Neural cell (in vitro differentiated cells): Measurements from ENCODE around the gene ATP6V0E2. TPM values are rescaled to one million over a fixed set of nuclear protein-coding genes. Genes with fewer than 3 reads are reported as not detected.

Experiments used
- H2AFZ ChIP-seq: fragments of 200-600, 300-800 bp; sonication (generic), shearing (Covaris generic); 2 replicates; pipeline ENCODE4 v1.6.0; 2014; ENCODE audit warnings: low read depth, mild to moderate bottlenecking, antibody characterized with exemption, low read length, moderate library complexity
- H3F3A ChIP-seq: fragments of 200-600 bp; shearing (Covaris generic); 2 replicates; pipeline ENCODE4 v1.6.1; 2016; ENCODE audit warnings: mild to moderate bottlenecking, moderate library complexity, mixed read lengths, antibody characterized with exemption, low read length; ENCODE audit not compliant: insufficient read depth, poor library complexity, severe bottlenecking
- H3K27ac ChIP-seq: fragments of 200-600, 300-800 bp; sonication (generic), shearing (Covaris generic); 2 replicates; pipeline ENCODE4 v1.5.1; 2014; ENCODE audit warnings: mild to moderate bottlenecking, low read length, moderate library complexity
- H3K27me3 ChIP-seq: fragments of 300-800, 200-600 bp; sonication (generic), shearing (Covaris generic); 2 replicates; pipeline ENCODE4 v1.6.0; 2014; ENCODE audit warnings: mild to moderate bottlenecking, low read depth, low read length, moderate library complexity; ENCODE audit not compliant: insufficient read depth
- H3K36me3 ChIP-seq: fragments of 300-800, 200-600 bp; sonication (generic), shearing (Covaris generic); 2 replicates; pipeline ENCODE4 v1.5.1; 2014; ENCODE audit warnings: mild to moderate bottlenecking, antibody characterized with exemption, low read length, moderate library complexity; ENCODE audit not compliant: insufficient read depth
- H3K4me2 ChIP-seq: fragments of 300-800, 200-600 bp; sonication (generic), shearing (Covaris generic); 2 replicates; pipeline ENCODE4 v1.6.0; 2014; ENCODE audit warnings: mild to moderate bottlenecking, low read length
- H3K4me3 ChIP-seq: fragments of 300-800, 200-600 bp; sonication (generic), shearing (Covaris generic); 2 replicates; pipeline ENCODE4 v1.5.1; 2014; ENCODE audit warnings: mild to moderate bottlenecking, low read length, moderate library complexity
- H3K79me2 ChIP-seq: fragments of 200-600 bp; shearing (Covaris generic); replicated peaks from 2 replicates; pipeline ENCODE4 v1.6.0; 2014; ENCODE audit warnings: mild to moderate bottlenecking, low read length, moderate library complexity; ENCODE audit not compliant: insufficient read depth
- H3K9ac ChIP-seq: fragments of 300-800, 200-600 bp; sonication (generic), shearing (Covaris generic); 2 replicates; pipeline ENCODE4 v1.6.1; 2016; ENCODE audit warnings: mild to moderate bottlenecking, low read length, mixed read lengths
- H3K9me2 ChIP-seq: fragments of 200-600 bp; shearing (Covaris generic); 2 replicates; pipeline ENCODE4 v1.6.1; 2016; ENCODE audit warnings: mild to moderate bottlenecking, low read length, mixed read lengths; ENCODE audit not compliant: insufficient read depth
- H3K9me3 ChIP-seq: fragments of 200-600, 300-800 bp; sonication (generic), shearing (Covaris generic); 2 replicates; pipeline ENCODE4 v1.6.1; 2016; ENCODE audit warnings: mild to moderate bottlenecking, mixed run types, low read length, moderate library complexity, mixed read lengths
- H4K20me1 ChIP-seq: fragments of 200-600 bp; shearing (Covaris generic); 2 replicates; pipeline ENCODE4 v1.6.1; 2016; ENCODE audit warnings: mild to moderate bottlenecking, mixed run types; ENCODE audit not compliant: insufficient read depth
- CTCF ChIP-seq: fragments of 450-650 bp; IDR thresholded peaks from 2 replicates; pipeline ENCODE4 v1.5.1; 2014; ENCODE audit warnings: antibody characterized with exemption, mild to moderate bottlenecking, moderate library complexity; ENCODE audit not compliant: poor library complexity, severe bottlenecking
- EP300 ChIP-seq: fragments of 450-650 bp; conservative IDR thresholded peaks from 2 replicates; pipeline ENCODE4 v1.6.1; 2014; ENCODE audit warnings: antibody characterized with exemption, mild to moderate bottlenecking, moderate library complexity; ENCODE audit not compliant: poor library complexity, severe bottlenecking
- EZH2 ChIP-seq: fragments of 200-600, 300-800 bp; shearing (Covaris generic), sonication (generic); IDR thresholded peaks from 2 replicates; pipeline ENCODE4 v1.6.1; 2014; ENCODE audit warnings: antibody characterized with exemption, low read length, borderline replicate concordance, mild to moderate bottlenecking; ENCODE audit not compliant: insufficient read depth, poor library complexity, severe bottlenecking
- MXI1 ChIP-seq: fragments of 450-650 bp; conservative IDR thresholded peaks from 2 replicates; pipeline ENCODE4 v1.6.1; 2014; ENCODE audit warnings: antibody characterized with exemption, mild to moderate bottlenecking; ENCODE audit not compliant: poor library complexity, severe bottlenecking
- POLR2AphosphoS5 ChIP-seq: IDR thresholded peaks from 2 replicates; pipeline ENCODE4 v1.6.1; 2012
- RAD21 ChIP-seq: fragments of 450-650 bp; conservative IDR thresholded peaks from 2 replicates; pipeline ENCODE4 v1.6.1; 2014; ENCODE audit warnings: antibody characterized with exemption, mild to moderate bottlenecking, moderate library complexity
- SMC3 ChIP-seq: fragments of 450-650 bp; conservative IDR thresholded peaks from 2 replicates; pipeline ENCODE4 v1.6.1; 2014; ENCODE audit warnings: antibody characterized with exemption, mild to moderate bottlenecking, moderate library complexity; ENCODE audit not compliant: poor library complexity
- TAF1 ChIP-seq: IDR thresholded peaks from 2 replicates; pipeline ENCODE4 v1.6.1; 2012; ENCODE audit warnings: low read depth
- polyA minus RNA-seq: library from RNA; depleted of rRNA, polyadenylated mRNA; stranded (reverse); fragments of >200 nt; gene quantifications from 2 replicates; pipeline ENCODE4 v1.2.3, GENCODE V29; 2014
- polyA plus RNA-seq: library from polyadenylated mRNA; depleted of rRNA; stranded (reverse); fragments of >200 nt; gene quantifications from 2 replicates; pipeline ENCODE4 v1.2.3, GENCODE V29; 2014
- TF ChIP-seq, protein P1 (sequence below): IDR thresholded peaks from 2 replicates; pipeline ENCODE4 v1.6.1; 2012; ENCODE audit warnings: borderline replicate concordance

ATP6V0E2 gene
- polyA plus RNA-seq: 550 and 643 TPM in 2 replicates
- polyA minus RNA-seq: 447 and 489 TPM in 2 replicates

DNA sequence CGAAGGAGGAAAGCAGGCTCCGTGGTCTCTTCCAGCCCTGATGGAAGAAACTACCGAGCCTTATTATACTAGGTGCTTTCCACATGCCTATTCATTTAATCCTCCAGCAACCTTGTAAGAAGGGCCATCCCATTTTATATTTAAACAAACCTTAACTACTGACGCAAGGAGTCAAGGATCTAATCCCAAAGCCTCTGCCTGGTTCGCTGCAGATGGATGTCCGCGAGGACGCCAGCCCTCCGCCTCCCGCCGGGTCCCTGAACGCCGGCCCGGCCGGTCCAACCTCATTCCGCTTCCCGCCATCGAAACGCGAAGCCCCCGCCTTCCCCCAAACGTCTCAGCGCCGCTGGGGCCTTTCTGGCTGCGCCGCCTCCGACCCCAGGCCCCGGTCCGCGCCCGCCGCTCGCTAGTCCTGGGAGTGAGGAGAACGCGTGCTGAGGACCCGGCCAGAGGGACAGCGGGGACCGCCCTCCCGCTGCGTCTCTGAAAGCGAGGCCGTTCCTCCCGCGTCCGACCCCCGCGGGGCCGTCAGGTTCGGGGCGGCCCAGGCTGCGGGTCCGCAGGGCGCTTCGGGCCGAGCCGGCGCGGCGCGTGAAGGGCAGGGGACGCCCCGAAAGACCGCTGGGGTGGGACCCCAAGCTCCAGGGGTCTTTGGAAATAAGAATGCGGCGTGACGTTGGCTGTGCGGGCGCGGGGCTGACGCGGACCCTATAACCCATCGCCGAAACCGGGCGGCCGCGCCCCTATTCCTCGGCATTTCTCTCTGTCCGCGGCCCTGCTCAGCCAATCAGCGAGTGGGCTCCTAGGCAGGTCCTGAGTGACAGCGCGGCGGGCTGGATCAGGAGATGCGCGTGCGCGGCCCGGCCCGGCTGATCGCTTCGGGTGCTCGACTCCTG, at the start of gene ATP6V0E2:
ATP6V0E2 (plus strand) TSS at position 896 of the 896 bp plus-strand sequence. CDS start 97 bp downstream, outside the sequence.
- H3K9me2 ChIP-seq: no peaks in the 10 kb centered on the region
- H3K79me2 ChIP-seq: peaks cover 20% of the 10 kb centered on the region
- peak within 1 kb of the TSS; percentile 70 for H2AFZ ChIP-seq
- peak within 1 kb of the TSS; percentile 98 for H3K4me2 ChIP-seq
- no peaks in the 10 kb centered on the region for H3K27me3 ChIP-seq
- no peaks in the 10 kb centered on the region for H3K9me3 ChIP-seq
- no peaks in the 10 kb centered on the region for H4K20me1 ChIP-seq
- H3K27ac ChIP-seq: peak within 1 kb of the TSS; percentile 86
- TF ChIP-seq, protein P1, sequence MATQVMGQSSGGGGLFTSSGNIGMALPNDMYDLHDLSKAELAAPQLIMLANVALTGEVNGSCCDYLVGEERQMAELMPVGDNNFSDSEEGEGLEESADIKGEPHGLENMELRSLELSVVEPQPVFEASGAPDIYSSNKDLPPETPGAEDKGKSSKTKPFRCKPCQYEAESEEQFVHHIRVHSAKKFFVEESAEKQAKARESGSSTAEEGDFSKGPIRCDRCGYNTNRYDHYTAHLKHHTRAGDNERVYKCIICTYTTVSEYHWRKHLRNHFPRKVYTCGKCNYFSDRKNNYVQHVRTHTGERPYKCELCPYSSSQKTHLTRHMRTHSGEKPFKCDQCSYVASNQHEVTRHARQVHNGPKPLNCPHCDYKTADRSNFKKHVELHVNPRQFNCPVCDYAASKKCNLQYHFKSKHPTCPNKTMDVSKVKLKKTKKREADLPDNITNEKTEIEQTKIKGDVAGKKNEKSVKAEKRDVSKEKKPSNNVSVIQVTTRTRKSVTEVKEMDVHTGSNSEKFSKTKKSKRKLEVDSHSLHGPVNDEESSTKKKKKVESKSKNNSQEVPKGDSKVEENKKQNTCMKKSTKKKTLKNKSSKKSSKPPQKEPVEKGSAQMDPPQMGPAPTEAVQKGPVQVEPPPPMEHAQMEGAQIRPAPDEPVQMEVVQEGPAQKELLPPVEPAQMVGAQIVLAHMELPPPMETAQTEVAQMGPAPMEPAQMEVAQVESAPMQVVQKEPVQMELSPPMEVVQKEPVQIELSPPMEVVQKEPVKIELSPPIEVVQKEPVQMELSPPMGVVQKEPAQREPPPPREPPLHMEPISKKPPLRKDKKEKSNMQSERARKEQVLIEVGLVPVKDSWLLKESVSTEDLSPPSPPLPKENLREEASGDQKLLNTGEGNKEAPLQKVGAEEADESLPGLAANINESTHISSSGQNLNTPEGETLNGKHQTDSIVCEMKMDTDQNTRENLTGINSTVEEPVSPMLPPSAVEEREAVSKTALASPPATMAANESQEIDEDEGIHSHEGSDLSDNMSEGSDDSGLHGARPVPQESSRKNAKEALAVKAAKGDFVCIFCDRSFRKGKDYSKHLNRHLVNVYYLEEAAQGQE: peak; percentile 53
- TF ChIP-seq MXI1 (peak; percentile 67), EP300 (peak; percentile 58), TAF1 (no peak), SMC3 (no peak), RAD21 (no peak), POLR2AphosphoS5 (no peak), CTCF (no peak), EZH2 (no peak)
- H3F3A ChIP-seq: no peaks in the 10 kb centered on the region
- no peaks in the 10 kb centered on the region for H3K36me3 ChIP-seq
- H3K9ac ChIP-seq: peak within 1 kb of the TSS; percentile 91
- H3K4me3 ChIP-seq: peak within 1 kb of the TSS; percentile 93

GRCh38 chr7:149824301-149824741, 49.4 kb upstream of the ATP6V0E2 start:
- H3K27me3 ChIP-seq: no peaks in the 10 kb centered on the region
- H3K9me2 ChIP-seq: no peaks in the 10 kb centered on the region
- H2AFZ ChIP-seq: no peak overlapping the region
- no peaks in the 10 kb centered on the region for H4K20me1 ChIP-seq
- no peaks in the 10 kb centered on the region for H3F3A ChIP-seq
- no peak overlapping the region for H3K27ac ChIP-seq
- H3K79me2 ChIP-seq: no peaks in the 10 kb centered on the region
- no peak overlapping the region for H3K4me3 ChIP-seq
- no peaks in the 10 kb centered on the region for H3K9me3 ChIP-seq
- no peak overlapping the region for H3K9ac ChIP-seq
- no peak overlapping the region for H3K4me2 ChIP-seq
- TF ChIP-seq, protein P1: no peak
- TF ChIP-seq TAF1 (no peak), SMC3 (no peak), MXI1 (no peak), EZH2 (no peak), POLR2AphosphoS5 (no peak), RAD21 (no peak), CTCF (no peak), EP300 (no peak)
- no peaks in the 10 kb centered on the region for H3K36me3 ChIP-seq
